Naive B cell (primary cell): Measurements from ENCODE around the gene GOLGA6D. TPM values are rescaled to one million over a fixed set of nuclear protein-coding genes. Genes with fewer than 3 reads are reported as not detected.

Experiments
- polyA plus RNA-seq, 6 donors: library from polyadenylated mRNA; unstranded; fragments of 300-500 nt; fragmentation: Illumina TruSeq; gene quantifications; one replicate each; pipeline ENCODE4 v1.2.3, GENCODE V29; 2021; ENCODE audit warnings: low read depth in 6 of 6

GOLGA6D gene
- polyA plus RNA-seq, 6 donors from 2014 or later = 0.10 TPM; not detected in 5

Other genes starting within 250 kb of the GOLGA6D start
- gene C15orf39, start 81.0 kb upstream of the GOLGA6D start, polyA plus RNA-seq = 1 to 10 TPM in 4 of 6 donors, under 1 TPM in 2; 0.40 to 3.6 (median 1.4) TPM
- gene GOLGA6C, start 24.5 kb upstream of the GOLGA6D start, polyA plus RNA-seq = under 1 TPM in 1 of 6 donors, not detected in 5; 0.16 TPM
- 10 to 100 TPM; 27.1 to 47.4 (median 37.9) TPM for gene COMMD4, start 53.2 kb downstream of the GOLGA6D start, polyA plus RNA-seq
- 10 to 100 TPM; 16.7 to 59.2 (median 31.7) TPM for gene NEIL1, start 64.2 kb downstream of the GOLGA6D start, polyA plus RNA-seq
- 10 to 100 TPM in 4 of 6 donors, 1 to 10 TPM in 2; 8.9 to 19.4 (median 14.1) TPM for gene MAN2C1, start 85.8 kb downstream of the GOLGA6D start, polyA plus RNA-seq
- gene SIN3A, start 168.9 kb downstream of the GOLGA6D start, polyA plus RNA-seq = 10 to 100 TPM; 14.2 to 21.4 (median 15.5) TPM